Limb (tissue), 2 donors: Measurements from ENCODE around the gene HNRNPAB.
"Not testable (repeated sequence)": the region's sequence is repeated elsewhere in the genome, so short reads cannot be mapped to it uniquely, and the experiment has no call there.

ENCODE experiments used
- DNase-seq, 2 donors: peaks; one replicate each; pipeline ENCODE4 v3.0.0-alpha.2; 2016; ENCODE audit errors: extremely low spot score in 2 of 2

Gene HNRNPAB

GRCh38 chr5:178229111-178229510 is 24.8 kb downstream of the HNRNPAB start:
- DNase-seq = not testable (repeated sequence)

- DNase-seq = no peak
These were observed 25.5 kb downstream of the HNRNPAB start for GRCh38 chr5:178229861-178230260.

- DNase-seq = no peak
These were observed 26.7 kb downstream of the HNRNPAB start for GRCh38 chr5:178230879-178231538.

DNA sequence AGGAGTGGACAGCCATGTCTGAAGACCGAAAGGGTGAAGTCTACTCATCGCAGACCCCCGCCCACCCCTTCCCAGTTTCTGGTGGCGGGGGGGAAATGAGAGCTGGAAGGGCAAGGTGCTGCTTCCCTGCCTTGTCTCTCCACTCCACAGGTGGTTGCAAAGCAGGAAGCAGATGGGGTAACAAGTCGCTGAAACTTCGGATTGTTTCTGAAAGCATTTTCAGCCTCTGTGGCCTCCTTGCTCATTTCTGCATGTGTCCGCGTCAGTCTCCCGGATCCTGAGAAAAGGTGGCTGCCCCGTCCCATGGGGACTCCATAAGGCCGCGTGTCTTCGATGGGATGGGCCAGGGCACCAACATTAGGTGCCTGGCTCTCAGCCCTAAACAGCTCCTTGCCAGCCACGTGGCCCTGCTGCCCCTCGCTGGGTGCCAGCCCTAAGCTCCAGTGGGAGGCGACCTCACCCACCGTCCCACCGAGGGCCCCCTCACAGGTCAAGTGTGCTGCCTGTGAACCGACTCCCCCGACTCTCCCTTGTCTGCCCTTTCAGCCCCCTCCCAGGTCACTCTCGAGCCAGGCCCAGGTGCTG is 27.3 kb downstream of the HNRNPAB start:
- no peak for DNase-seq

DNA sequence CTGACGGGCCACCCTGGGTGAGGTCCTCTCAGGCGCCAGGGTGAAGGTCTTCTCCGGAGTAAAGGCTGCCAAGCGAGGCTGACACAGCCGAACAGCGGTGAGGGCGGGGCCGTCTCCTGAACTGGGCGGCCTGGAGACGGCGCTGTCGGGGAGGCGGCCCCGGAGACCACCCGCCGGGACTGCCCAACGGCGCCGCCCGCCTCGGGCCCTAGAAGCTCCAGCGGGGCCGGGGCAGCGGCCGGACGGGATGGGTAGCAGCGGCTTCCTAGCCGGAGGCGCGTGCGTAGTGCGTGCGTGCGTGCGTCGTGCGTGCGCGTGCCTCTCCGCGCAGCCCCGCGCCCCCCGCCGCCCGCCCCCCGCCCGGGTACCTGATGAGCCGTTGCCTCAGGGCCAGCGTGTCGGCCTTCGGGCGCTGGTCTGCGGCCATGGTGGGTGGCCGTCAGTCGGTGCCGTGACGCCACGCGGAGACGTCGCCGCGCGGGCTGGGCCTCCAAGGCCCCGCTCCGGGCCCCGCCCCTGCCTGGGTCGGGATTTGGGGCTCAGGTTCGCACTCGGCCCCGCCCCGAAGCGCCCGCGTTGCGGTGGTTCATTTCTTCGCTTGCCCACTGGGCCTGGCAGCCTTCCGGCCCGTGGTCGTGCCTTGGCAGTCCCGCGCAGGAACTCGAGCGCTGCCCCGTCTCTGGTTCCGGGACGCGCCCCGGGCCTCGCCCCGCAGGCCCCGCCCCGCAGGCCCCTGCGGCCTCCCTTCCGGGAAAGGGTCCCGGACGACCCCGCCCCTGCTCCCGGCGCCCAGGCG is 28.0 kb downstream of the HNRNPAB start, which contains the start of gene PHYKPL:
TSS of gene PHYKPL (minus strand) at position 679 of the 796 bp plus-strand sequence. CDS start at position 427, 252 bp downstream.
- peak; percentile 62 to 88 for DNase-seq

- DNase-seq = no peak
These were observed 28.6 kb downstream of the HNRNPAB start for GRCh38 chr5:178232920-178233429.

DNA sequence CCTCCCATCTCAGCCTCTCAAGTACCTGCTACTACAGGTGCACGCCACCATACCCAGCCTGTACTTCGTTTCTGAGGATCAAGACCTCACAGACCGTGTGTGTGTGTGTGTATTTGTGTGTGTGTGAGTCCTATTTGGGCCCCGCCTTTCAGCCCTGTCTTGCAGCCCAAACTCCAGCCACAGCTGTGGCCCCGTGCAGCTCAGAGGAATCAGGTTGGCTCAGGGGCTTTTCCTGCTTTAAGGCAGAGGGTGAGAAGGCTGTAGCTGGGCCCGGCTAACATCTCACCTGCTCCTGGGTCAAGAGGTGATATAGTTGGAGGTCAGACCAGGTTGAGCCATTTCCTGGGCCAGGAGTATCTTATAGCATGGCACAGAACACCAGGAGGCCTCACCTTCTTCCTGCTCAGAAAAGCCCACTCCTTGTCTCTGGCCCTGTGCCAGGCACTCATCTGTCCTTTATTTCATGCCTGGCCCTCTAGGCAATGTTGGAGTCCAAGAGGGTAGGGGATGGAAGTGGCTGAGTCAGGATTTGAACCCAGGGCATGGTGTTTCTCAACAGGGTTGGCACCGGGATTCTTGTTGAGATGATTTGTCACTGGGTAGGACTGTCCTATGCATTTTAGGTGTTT is 29.9 kb downstream of the HNRNPAB start:
- DNase-seq = no peak

DNA sequence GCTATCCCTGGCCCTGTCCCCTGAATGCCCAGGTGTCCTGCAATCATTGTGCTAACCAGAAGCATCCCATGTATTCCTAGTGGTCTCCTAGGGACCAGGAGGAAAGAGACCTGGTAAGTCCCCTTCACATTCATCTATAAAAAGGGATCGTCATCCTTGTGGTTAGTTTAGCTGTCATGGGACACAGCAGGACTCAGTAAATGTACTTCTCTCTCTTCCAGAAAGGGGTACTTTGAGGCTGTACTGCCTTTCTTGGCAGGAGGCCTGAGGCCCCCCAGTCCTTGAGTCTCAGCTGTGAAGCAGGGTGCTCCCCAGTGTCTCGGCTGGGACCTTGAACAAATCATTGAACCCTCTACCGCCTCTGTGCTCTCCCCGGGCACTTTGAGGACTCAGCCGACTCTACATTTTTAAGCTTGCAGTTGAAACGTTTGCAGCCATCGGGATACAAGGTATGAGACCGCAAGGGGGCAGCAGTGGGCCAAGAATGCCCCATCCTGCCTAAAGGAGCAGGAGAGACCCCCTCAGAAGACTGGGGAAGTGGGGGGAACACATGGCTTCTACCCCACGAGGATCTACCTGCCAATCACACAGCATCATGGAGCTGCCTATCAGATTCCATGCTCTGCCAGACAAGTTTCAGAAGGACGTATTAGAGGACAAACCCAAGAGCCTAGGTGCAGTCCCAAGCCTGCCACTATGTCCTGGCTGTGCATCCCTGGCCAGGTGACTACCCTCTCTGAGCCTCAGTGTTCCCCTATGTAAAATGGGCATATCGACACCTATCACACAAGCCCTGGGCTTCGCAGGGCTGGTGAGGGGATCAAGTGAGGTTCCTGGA is 30.6 kb downstream of the HNRNPAB start:
- DNase-seq = peak; percentile 64 to 89

GRCh38 chr5:178235588-178235974 is 31.2 kb downstream of the HNRNPAB start:
- no peak for DNase-seq

DNA sequence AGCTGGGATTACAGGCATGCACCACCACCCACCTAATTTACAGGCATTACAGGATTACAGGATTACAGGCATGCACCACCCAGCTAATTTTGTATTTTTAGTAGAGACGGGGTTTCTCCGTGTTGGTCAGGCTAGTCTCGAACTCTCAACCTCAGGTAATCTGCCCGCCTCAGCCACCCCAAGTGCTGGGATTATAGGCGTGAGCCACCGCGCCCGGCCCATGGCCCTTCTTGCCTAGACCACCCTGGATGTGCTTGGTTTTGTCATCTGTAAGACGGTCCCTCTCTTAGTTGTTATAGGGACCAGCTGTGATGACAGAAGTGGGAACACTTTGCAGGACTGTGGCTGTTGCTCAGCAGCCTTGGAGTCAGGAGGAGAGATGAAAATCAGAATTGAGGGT is 31.8 kb downstream of the HNRNPAB start:
- DNase-seq = no peak

GRCh38 chr5:178236679-178237078 is 32.3 kb downstream of the HNRNPAB start:
- no peak for DNase-seq

- no peak for DNase-seq
These were observed 33.3 kb downstream of the HNRNPAB start for GRCh38 chr5:178237431-178238312.

DNA sequence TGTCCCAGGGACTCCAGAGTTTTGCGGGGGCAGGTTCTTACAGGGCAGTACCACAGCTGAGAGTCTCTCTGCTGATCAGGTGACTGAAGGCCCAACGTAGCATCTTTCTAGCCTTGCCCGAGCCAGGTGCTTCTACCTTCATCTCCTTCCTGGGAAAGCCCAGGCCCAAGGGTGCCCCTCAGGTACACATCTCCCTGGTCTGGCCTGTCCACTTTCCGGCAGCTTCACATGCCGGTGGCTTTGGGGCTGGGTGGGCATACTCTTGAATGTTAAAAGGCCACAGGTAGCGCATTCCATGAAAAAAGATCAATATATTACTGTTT is 33.9 kb downstream of the HNRNPAB start:
- DNase-seq = no peak

- peak in 1 of 2 donors; percentile 18 for DNase-seq
These were observed 34.6 kb downstream of the HNRNPAB start for GRCh38 chr5:178238711-178239592.

DNA sequence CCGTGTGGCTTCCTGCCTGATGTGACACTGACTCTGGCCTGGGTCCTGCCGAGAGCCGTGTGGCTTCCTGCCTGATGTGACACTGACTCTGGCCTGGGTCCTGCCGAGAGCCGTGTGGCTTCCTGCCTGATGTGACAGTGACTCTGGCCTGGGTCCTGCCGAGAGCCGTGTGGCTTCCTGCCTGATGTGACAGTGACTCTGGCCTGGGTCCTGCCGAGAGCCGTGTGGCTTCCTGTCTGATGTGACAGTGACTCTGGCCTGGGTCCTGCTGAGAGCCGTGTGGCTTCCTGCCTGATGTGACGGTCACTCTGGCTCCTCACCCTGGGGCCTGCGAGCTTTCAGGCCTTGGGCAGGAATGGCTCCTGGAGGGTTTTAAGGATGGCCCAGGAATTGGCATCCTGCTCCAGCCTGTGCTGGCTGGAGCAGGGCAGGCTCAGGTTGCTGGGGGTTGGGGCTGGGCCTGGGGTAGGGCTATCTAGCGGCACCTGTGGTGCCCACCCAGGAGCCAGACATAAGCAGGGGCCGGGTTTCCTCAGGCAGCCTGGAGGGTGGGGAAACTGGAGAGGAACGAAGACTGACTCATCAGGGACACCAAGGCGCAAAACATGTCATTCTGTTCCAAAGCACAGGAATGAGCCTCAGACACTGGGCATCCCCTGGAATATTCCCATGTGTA is 35.4 kb downstream of the HNRNPAB start:
- not testable (repeated sequence) for DNase-seq

DNA sequence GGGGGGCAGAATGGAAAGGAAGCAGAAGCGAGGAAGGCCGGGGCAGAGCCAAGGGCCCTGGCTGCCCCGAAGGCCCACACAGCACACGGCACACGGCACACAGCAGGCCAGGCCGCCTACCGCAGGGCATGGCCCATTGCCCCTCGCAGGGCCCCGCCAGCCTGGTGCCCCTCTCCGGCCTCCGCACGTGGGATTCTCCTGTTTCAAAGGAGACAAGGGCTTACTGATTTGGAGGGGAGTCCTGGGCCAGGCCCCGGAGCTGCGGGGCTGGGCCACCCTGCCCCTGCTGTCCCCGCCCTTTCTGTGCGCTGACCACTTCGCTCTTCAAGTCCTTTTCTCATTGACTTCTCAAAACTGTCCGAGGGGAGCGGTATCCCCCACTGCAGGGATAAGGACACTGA is 36.0 kb downstream of the HNRNPAB start:
- DNase-seq = peak in 1 of 2 donors; percentile 19

DNA sequence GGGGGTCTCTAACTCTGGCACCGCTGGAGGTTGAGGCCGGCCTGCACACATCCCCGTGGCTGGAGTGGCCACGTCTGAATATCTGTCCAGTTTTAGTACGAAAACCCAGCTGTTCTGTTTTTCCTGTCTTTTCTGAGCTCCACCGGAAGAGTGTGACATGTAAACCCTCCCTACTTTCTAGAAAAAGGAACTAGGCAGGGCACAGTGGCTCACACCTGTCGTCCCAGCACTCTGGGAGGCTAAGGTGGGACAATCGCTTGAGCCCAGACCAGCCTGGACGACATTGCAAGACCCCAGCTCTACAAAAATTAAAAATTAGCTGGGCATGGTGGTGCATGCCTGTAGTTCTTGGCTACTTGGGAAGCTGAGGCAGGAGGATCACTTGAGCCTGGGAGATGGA is 36.4 kb downstream of the HNRNPAB start:
- no peak for DNase-seq

- DNase-seq = peak in 1 of 2 donors; percentile 37
These were observed 36.9 kb downstream of the HNRNPAB start for GRCh38 chr5:178241231-178241663.
